ENCODE measurements around the gene NPIPA7. TPM values are rescaled to one million over a fixed set of nuclear protein-coding genes. Genes with fewer than 3 reads are reported as not detected.
"Not testable (repeated sequence)": the region's sequence is repeated elsewhere in the genome, so short reads cannot be mapped to it uniquely, and the experiment has no call there.

The NPIPA7 gene
- total RNA-seq, result 1 to 10 TPM; 6.0 to 7.4 TPM

- H3K9me3 Mint-ChIP-seq, H3K27ac Mint-ChIP-seq, H3K4me1 Mint-ChIP-seq, H3K4me3 Mint-ChIP-seq, H3K36me3 Mint-ChIP-seq, H3K27me3 Mint-ChIP-seq, DNase-seq: not testable (repeated sequence)
These were observed at the start of gene NPIPA7 for GRCh38 chr16:16378840-16379239. NPIPA7 (plus strand) TSS chr16:16379140; CDS start chr16:16379245, 105 bp downstream.

GRCh38 chr16:16331466-16331865 lies 47.5 kb upstream of the NPIPA7 start:
- not testable (repeated sequence) for H3K27me3 Mint-ChIP-seq, H3K27ac Mint-ChIP-seq, H3K9me3 Mint-ChIP-seq, H3K4me1 Mint-ChIP-seq, DNase-seq, H3K4me3 Mint-ChIP-seq, H3K36me3 Mint-ChIP-seq

- not testable (repeated sequence) for H3K4me3 Mint-ChIP-seq, H3K27ac Mint-ChIP-seq, H3K36me3 Mint-ChIP-seq, H3K27me3 Mint-ChIP-seq, H3K9me3 Mint-ChIP-seq, DNase-seq, H3K4me1 Mint-ChIP-seq
These were observed 21.4 kb upstream of the NPIPA7 start for GRCh38 chr16:16357556-16357955.

GRCh38 chr16:16358539-16359240 lies 20.2 kb upstream of the NPIPA7 start:
- not testable (repeated sequence) for H3K36me3 Mint-ChIP-seq, H3K4me3 Mint-ChIP-seq, H3K4me1 Mint-ChIP-seq, H3K27me3 Mint-ChIP-seq, H3K27ac Mint-ChIP-seq, DNase-seq, H3K9me3 Mint-ChIP-seq

GRCh38 chr16:16363595-16363994 lies 15.3 kb upstream of the NPIPA7 start:
- not testable (repeated sequence) for DNase-seq, H3K4me3 Mint-ChIP-seq, H3K36me3 Mint-ChIP-seq, H3K27ac Mint-ChIP-seq, H3K27me3 Mint-ChIP-seq, H3K4me1 Mint-ChIP-seq, H3K9me3 Mint-ChIP-seq

GRCh38 chr16:16364100-16364499 lies 14.8 kb upstream of the NPIPA7 start:
- not testable (repeated sequence) for H3K27me3 Mint-ChIP-seq, H3K4me1 Mint-ChIP-seq, H3K27ac Mint-ChIP-seq, H3K4me3 Mint-ChIP-seq, H3K36me3 Mint-ChIP-seq, H3K9me3 Mint-ChIP-seq, DNase-seq

- not testable (repeated sequence) for DNase-seq, H3K27me3 Mint-ChIP-seq, H3K9me3 Mint-ChIP-seq, H3K36me3 Mint-ChIP-seq, H3K4me3 Mint-ChIP-seq, H3K4me1 Mint-ChIP-seq, H3K27ac Mint-ChIP-seq
These were observed 14.2 kb upstream of the NPIPA7 start for GRCh38 chr16:16364701-16365100.

GRCh38 chr16:16365319-16365718 lies 13.6 kb upstream of the NPIPA7 start:
- not testable (repeated sequence) for H3K4me3 Mint-ChIP-seq, H3K36me3 Mint-ChIP-seq, H3K4me1 Mint-ChIP-seq, H3K27ac Mint-ChIP-seq, H3K27me3 Mint-ChIP-seq, DNase-seq, H3K9me3 Mint-ChIP-seq

- H3K9me3 Mint-ChIP-seq, H3K27me3 Mint-ChIP-seq, H3K4me3 Mint-ChIP-seq, H3K27ac Mint-ChIP-seq, H3K4me1 Mint-ChIP-seq, H3K36me3 Mint-ChIP-seq, DNase-seq: not testable (repeated sequence)
These were observed 13.1 kb upstream of the NPIPA7 start for GRCh38 chr16:16365851-16366250.

GRCh38 chr16:16366552-16367284 lies 12.2 kb upstream of the NPIPA7 start:
- not testable (repeated sequence) for H3K4me3 Mint-ChIP-seq, H3K9me3 Mint-ChIP-seq, DNase-seq, H3K36me3 Mint-ChIP-seq, H3K27ac Mint-ChIP-seq, H3K27me3 Mint-ChIP-seq, H3K4me1 Mint-ChIP-seq

GRCh38 chr16:16367285-16367628 lies 11.7 kb upstream of the NPIPA7 start:
- DNase-seq, H3K4me3 Mint-ChIP-seq, H3K27ac Mint-ChIP-seq, H3K9me3 Mint-ChIP-seq, H3K4me1 Mint-ChIP-seq, H3K36me3 Mint-ChIP-seq, H3K27me3 Mint-ChIP-seq: not testable (repeated sequence)

- H3K9me3 Mint-ChIP-seq, H3K27me3 Mint-ChIP-seq, H3K4me3 Mint-ChIP-seq, H3K36me3 Mint-ChIP-seq, H3K27ac Mint-ChIP-seq, H3K4me1 Mint-ChIP-seq: not testable (repeated sequence)
- peak; percentile 6 for DNase-seq
These were observed 9.7 kb upstream of the NPIPA7 start for GRCh38 chr16:16369081-16369856.

GRCh38 chr16:16371136-16371735 lies 7.7 kb upstream of the NPIPA7 start:
- not testable (repeated sequence) for H3K4me1 Mint-ChIP-seq, H3K27ac Mint-ChIP-seq, H3K9me3 Mint-ChIP-seq, DNase-seq, H3K36me3 Mint-ChIP-seq, H3K27me3 Mint-ChIP-seq, H3K4me3 Mint-ChIP-seq

- not testable (repeated sequence) for H3K4me3 Mint-ChIP-seq, DNase-seq, H3K36me3 Mint-ChIP-seq, H3K4me1 Mint-ChIP-seq, H3K9me3 Mint-ChIP-seq, H3K27me3 Mint-ChIP-seq, H3K27ac Mint-ChIP-seq
These were observed 4.7 kb upstream of the NPIPA7 start for GRCh38 chr16:16374192-16374591.

GRCh38 chr16:16399685-16400084 lies 20.7 kb downstream of the NPIPA7 start:
- not testable (repeated sequence) for H3K9me3 Mint-ChIP-seq, H3K27me3 Mint-ChIP-seq, H3K36me3 Mint-ChIP-seq, H3K27ac Mint-ChIP-seq, H3K4me3 Mint-ChIP-seq, DNase-seq, H3K4me1 Mint-ChIP-seq
